Activated CD4-positive, alpha-beta T cell treated with anti-CD3 and anti-CD28 coated beads, Interleukin-2, amount 50 U/mL, for 24 hours (primary cell): ENCODE measurements around the gene FAM83C.
A peak's percentile ranks its signal among the peaks of the same experiment; 100 is the strongest.

Experiments used
- DNase-seq, 2 donors: peaks; one replicate each; pipeline ENCODE4 v3.0.0-alpha.2; 2020; ENCODE audit warnings: low read depth in 1 of 2, low spot score in 1 of 2

Gene FAM83C

GRCh38 chr20:35284992-35285805 lies 7.0 kb downstream of the FAM83C start:
- no peak for DNase-seq

GRCh38 chr20:35284267-35284991 lies 7.8 kb downstream of the FAM83C start, which contains the start of gene EIF6:
EIF6 (minus strand) TSS chr20:35284772; CDS start chr20:35284487, 285 bp downstream.
- DNase-seq = peak; percentile 59 to 74

- DNase-seq = peak in 1 of 2 donors; percentile 11
Observed at GRCh38 chr20:35283441-35284266, 8.6 kb downstream of the FAM83C start.

- DNase-seq = no peak
Observed at GRCh38 chr20:35281506-35282101, 10.6 kb downstream of the FAM83C start.

GRCh38 chr20:35280523-35280922 lies 11.7 kb downstream of the FAM83C start:
- no peak for DNase-seq

GRCh38 chr20:35279533-35280174 lies 12.6 kb downstream of the FAM83C start:
- DNase-seq = no peak

- DNase-seq = no peak
Observed at GRCh38 chr20:35279040-35279439, 13.2 kb downstream of the FAM83C start.

- peak; percentile 70 to 85 for DNase-seq
Observed at GRCh38 chr20:35277531-35278395, 14.5 kb downstream of the FAM83C start, which contains the start of gene MMP24OS. MMP24OS (minus strand) TSS chr20:35278122; CDS start chr20:35277929, 193 bp downstream.

GRCh38 chr20:35277127-35277526 lies 15.1 kb downstream of the FAM83C start:
- no peak for DNase-seq

- DNase-seq = no peak
Observed at GRCh38 chr20:35276408-35276807, 15.8 kb downstream of the FAM83C start.

- DNase-seq = no peak
Observed at GRCh38 chr20:35275741-35276251, 16.4 kb downstream of the FAM83C start.

GRCh38 chr20:35274172-35275092 lies 17.8 kb downstream of the FAM83C start:
- no peak for DNase-seq

GRCh38 chr20:35273449-35274171 lies 18.6 kb downstream of the FAM83C start:
- DNase-seq = no peak

- DNase-seq = no peak
Observed at GRCh38 chr20:35271904-35272303, 20.3 kb downstream of the FAM83C start.

GRCh38 chr20:35271073-35271882 lies 20.9 kb downstream of the FAM83C start:
- DNase-seq = no peak

GRCh38 chr20:35270021-35270902 lies 22.0 kb downstream of the FAM83C start:
- no peak for DNase-seq
